ENCODE measurements around the gene CENPE.

The CENPE gene

DNA sequence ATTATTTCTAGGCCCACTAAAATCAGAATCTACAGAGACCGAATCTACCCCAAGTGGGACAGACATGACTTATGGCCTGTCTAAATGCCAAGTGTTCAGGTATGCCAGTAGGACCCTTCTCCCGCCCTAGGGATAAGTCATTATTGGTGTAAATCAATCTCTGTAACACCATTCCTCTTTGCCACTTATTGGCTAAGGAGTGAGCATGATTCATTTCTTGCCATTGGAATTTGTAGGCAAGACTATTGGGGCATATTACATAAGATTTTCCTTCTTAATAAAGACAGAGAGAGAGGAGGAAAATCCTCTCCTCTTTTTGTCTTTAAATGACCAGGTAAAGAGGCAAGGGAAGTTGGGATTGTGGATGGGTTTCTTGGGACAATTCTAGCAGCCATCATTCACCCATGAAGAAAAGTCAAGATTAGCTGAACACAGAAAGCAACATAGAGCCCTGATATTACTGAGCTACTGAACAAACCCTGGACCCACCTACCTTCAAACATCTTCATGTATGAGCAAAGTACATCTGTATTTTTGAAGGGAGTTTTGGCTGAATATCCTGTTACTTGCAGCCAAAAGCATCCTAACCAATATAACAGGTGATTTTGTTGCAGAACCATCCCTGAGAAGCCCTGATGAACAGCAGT, 124.2 kb downstream of the CENPE start:
- no peak for DNase-seq

- no peak for DNase-seq
Observed at GRCh38 chr4:103067841-103068547, 130.1 kb downstream of the CENPE start.

DNA sequence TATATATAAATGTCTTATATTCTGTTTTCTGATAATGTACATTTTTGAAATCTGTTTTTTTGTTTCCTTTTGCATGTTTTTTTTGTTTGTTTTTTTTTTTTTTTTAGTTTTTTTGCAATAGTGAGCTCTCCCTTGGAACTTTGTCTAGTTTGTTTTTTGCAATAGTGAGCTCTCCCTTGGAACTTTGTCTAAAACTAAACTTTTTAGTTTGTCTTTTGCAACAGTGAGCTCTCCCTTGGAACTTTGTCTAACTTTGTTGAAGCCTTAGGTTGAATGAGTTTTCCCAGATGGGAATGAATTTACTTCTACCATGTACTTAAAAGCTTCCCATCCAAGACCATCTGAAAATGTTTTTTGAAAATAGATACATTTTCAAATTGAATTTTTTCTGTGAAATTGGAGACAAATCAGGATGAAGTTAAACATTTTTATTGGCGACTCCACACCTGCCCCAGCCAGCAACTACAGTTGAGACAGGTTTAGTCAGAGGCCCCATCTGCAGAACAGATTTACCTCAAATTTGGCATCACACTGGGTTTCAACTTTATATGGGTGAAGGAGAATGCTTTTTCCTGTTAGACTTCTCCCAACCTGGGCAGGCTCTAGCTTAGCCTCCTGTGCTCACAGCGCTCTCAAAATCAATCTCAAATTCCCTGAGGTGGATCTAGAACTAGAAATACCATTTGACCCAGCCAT, 137.5 kb downstream of the CENPE start:
- no peak for DNase-seq
